ENCODE measurements around the gene LRP1B.

DNA sequence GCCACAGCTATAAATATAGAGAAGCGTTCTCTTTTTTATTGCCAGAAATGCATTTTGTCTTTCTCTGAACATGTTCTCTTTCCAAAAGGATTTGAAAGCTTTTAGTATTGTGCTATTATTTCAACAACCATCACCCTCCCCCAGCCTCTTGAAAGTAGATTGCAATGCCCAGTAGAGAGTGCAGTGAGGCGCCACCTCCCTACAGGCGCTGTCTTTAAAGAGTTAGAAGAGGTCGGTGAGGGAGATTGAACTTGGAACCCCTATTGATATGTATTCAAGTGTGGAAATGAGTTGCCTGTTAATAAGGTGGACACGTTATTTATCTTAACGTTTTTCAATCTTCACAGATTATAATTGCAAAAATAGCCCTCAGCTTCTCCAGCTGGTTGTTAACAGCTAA, 360.3 kb downstream of the LRP1B start:
- TF ChIP-seq, protein P1, sequence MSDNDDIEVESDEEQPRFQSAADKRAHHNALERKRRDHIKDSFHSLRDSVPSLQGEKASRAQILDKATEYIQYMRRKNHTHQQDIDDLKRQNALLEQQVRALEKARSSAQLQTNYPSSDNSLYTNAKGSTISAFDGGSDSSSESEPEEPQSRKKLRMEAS (IDR thresholded peaks at IDR 0.05) = no peak
- TF ChIP-seq EGR1 (IDR thresholded peaks at IDR 0.05) (no peak), CEBPB (IDR thresholded peaks at IDR 0.05) (no peak), FOXM1 (IDR thresholded peaks at IDR 0.05; ENCODE audit: borderline replicate concordance, low read depth) (no peak), EP300 (IDR thresholded peaks at IDR 0.05; ENCODE audit: borderline replicate concordance) (no peak), TAF1 (IDR thresholded peaks at IDR 0.05; ENCODE audit: low read depth) (no peak), YY1 (IDR thresholded peaks at IDR 0.05; ENCODE audit: low read depth) (no peak), NFIC (IDR thresholded peaks at IDR 0.05) (no peak), CREB1 (IDR thresholded peaks at IDR 0.05; ENCODE audit: low read depth) (no peak)
- TF ChIP-seq, protein P2, sequence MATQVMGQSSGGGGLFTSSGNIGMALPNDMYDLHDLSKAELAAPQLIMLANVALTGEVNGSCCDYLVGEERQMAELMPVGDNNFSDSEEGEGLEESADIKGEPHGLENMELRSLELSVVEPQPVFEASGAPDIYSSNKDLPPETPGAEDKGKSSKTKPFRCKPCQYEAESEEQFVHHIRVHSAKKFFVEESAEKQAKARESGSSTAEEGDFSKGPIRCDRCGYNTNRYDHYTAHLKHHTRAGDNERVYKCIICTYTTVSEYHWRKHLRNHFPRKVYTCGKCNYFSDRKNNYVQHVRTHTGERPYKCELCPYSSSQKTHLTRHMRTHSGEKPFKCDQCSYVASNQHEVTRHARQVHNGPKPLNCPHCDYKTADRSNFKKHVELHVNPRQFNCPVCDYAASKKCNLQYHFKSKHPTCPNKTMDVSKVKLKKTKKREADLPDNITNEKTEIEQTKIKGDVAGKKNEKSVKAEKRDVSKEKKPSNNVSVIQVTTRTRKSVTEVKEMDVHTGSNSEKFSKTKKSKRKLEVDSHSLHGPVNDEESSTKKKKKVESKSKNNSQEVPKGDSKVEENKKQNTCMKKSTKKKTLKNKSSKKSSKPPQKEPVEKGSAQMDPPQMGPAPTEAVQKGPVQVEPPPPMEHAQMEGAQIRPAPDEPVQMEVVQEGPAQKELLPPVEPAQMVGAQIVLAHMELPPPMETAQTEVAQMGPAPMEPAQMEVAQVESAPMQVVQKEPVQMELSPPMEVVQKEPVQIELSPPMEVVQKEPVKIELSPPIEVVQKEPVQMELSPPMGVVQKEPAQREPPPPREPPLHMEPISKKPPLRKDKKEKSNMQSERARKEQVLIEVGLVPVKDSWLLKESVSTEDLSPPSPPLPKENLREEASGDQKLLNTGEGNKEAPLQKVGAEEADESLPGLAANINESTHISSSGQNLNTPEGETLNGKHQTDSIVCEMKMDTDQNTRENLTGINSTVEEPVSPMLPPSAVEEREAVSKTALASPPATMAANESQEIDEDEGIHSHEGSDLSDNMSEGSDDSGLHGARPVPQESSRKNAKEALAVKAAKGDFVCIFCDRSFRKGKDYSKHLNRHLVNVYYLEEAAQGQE (IDR thresholded peaks at IDR 0.05; ENCODE audit: low read depth) = no peak

Data from Ishikawa (cell line).